Vagina (tissue), 2 donors: ENCODE measurements around the gene PLAC1. TPM values are rescaled to one million over a fixed set of nuclear protein-coding genes. Genes with fewer than 3 reads are reported as not detected.

ENCODE experiments used
- DNase-seq, 2 donors: peaks; one replicate each; pipeline ENCODE4 v3.0.0-alpha.2; 2017; ENCODE audit errors: extremely low spot score in 2 of 2
- H3K27ac ChIP-seq: fragments of 200-600 bp; sonication (generic); one replicate; pipeline ENCODE4 v1.5.1; 2019
- H3K27me3 ChIP-seq: fragments of 200-600 bp; sonication (generic); one replicate; pipeline ENCODE4 v1.5.1; 2019
- H3K36me3 ChIP-seq, 2 donors: fragments of 200-600 bp; sonication (generic); one replicate each; pipeline ENCODE4 v1.5.1; 2017 to 2019
- H3K4me1 ChIP-seq: fragments of 200-600 bp; sonication (generic); one replicate; pipeline ENCODE4 v1.5.1; 2019
- H3K4me3 ChIP-seq, 2 donors: fragments of 200-600 bp; sonication (generic); 1 replicate in 1 of 2; 2 replicates in 1 of 2; pipeline ENCODE4 v1.5.1; 2016 to 2019
- H3K9me3 ChIP-seq: fragments of 200-600 bp; sonication (generic); one replicate; pipeline ENCODE4 v1.5.1; 2019
- CTCF ChIP-seq, 3 experiments: fragments of 450-650 bp in 2 of 3; fragments of 200-600 bp in 1 of 3; sonication (generic) in 1 of 3; IDR thresholded peaks; one replicate each; pipeline ENCODE4 v1.5.1; 2017 to 2019; ENCODE audit warnings: antibody characterized with exemption in 3 of 3, mild to moderate bottlenecking in 2 of 3, moderate library complexity in 2 of 3
- POLR2A ChIP-seq, 2 donors: fragments of 450-650 bp; IDR thresholded peaks; one replicate each; pipeline ENCODE4 v1.6.1; 2017; ENCODE audit warnings: antibody characterized with exemption in 2 of 2, mild to moderate bottlenecking in 2 of 2, moderate library complexity in 2 of 2
- POLR2AphosphoS5 ChIP-seq, 2 donors: sonication (generic); formaldehyde crosslinking; IDR thresholded peaks; one replicate each; pipeline ENCODE4 v1.9.0; 2017; ENCODE audit warnings: antibody characterized with exemption in 2 of 2, mild to moderate bottlenecking in 2 of 2, low read depth in 1 of 2; ENCODE audit not compliant: insufficient read depth in 1 of 2
- intact Hi-C: fragments of 100-400 bp; cut with DNase I; formaldehyde crosslinking; loops from one replicate; pipeline ENCODE4 v1.15.1; 2023
- total RNA-seq: library from RNA; depleted of rRNA; stranded (reverse); fragments of >200 nt; gene quantifications from one replicate; pipeline ENCODE4 v1.2.3, GENCODE V29; 2016

PLAC1 gene
- total RNA-seq, 1 donor from 2014 or later = not detected

GRCh38 chrX:134650701-134651100 lies 7.6 kb downstream of the PLAC1 start:
- no peaks in the 10 kb centered on the region for H3K4me1 ChIP-seq
- TF ChIP-seq CTCF (IDR thresholded peaks at IDR 0.05) = no peak
- TF ChIP-seq POLR2AphosphoS5 (IDR thresholded peaks at IDR 0.05; ENCODE audit: insufficient read depth in 1 of 2, low read depth in 1 of 2) = no peak
- TF ChIP-seq POLR2A (IDR thresholded peaks at IDR 0.05) = no peak
- no peaks in the 10 kb centered on the region for H3K36me3 ChIP-seq
- no peak overlapping the region for H3K27ac ChIP-seq
- no peaks in the 10 kb centered on the region for H3K9me3 ChIP-seq
- intact Hi-C loops = no loop called here
- H3K27me3 ChIP-seq = no peaks in the 10 kb centered on the region
- DNase-seq = peak in 1 of 2 donors; percentile 60
- H3K4me3 ChIP-seq = no peak overlapping the region

GRCh38 chrX:134649770-134650169 lies 8.5 kb downstream of the PLAC1 start:
- TF ChIP-seq POLR2A (IDR thresholded peaks at IDR 0.05) = no peak
- TF ChIP-seq CTCF (IDR thresholded peaks at IDR 0.05) = no peak
- no peak for TF ChIP-seq POLR2AphosphoS5 (IDR thresholded peaks at IDR 0.05; ENCODE audit: insufficient read depth in 1 of 2, low read depth in 1 of 2)
- Histone ChIP-seq H3K36me3 (no peaks in the 10 kb centered on the region), H3K27me3 (no peaks in the 10 kb centered on the region), H3K4me1 (no peaks in the 10 kb centered on the region), H3K27ac (no peak overlapping the region), H3K9me3 (no peaks in the 10 kb centered on the region), H3K4me3 (no peak overlapping the region)
- DNase-seq = peak in 1 of 2 donors; percentile 58
- intact Hi-C loops = no loop called here

GRCh38 chrX:134647477-134647877 lies 10.8 kb downstream of the PLAC1 start:
- H3K27me3 ChIP-seq = no peaks in the 10 kb centered on the region
- TF ChIP-seq POLR2AphosphoS5 (IDR thresholded peaks at IDR 0.05; ENCODE audit: insufficient read depth in 1 of 2, low read depth in 1 of 2) = no peak
- TF ChIP-seq POLR2A (IDR thresholded peaks at IDR 0.05) = no peak
- no peak for TF ChIP-seq CTCF (IDR thresholded peaks at IDR 0.05)
- H3K4me3 ChIP-seq = no peak overlapping the region
- H3K36me3 ChIP-seq = no peaks in the 10 kb centered on the region
- intact Hi-C loops = no loop called here
- DNase-seq = no peak
- no peaks in the 10 kb centered on the region for H3K9me3 ChIP-seq
- H3K27ac ChIP-seq = no peak overlapping the region
- no peaks in the 10 kb centered on the region for H3K4me1 ChIP-seq

- Histone ChIP-seq H3K4me1 (no peaks in the 10 kb centered on the region), H3K36me3 (no peaks in the 10 kb centered on the region), H3K27ac (no peak overlapping the region), H3K9me3 (no peaks in the 10 kb centered on the region), H3K4me3 (no peak overlapping the region), H3K27me3 (no peaks in the 10 kb centered on the region)
- intact Hi-C loops = no loop called here
- no peak for DNase-seq
- TF ChIP-seq POLR2AphosphoS5 (IDR thresholded peaks at IDR 0.05; ENCODE audit: insufficient read depth in 1 of 2, low read depth in 1 of 2) (no peak), CTCF (IDR thresholded peaks at IDR 0.05) (no peak), POLR2A (IDR thresholded peaks at IDR 0.05) (no peak)
Observed at GRCh38 chrX:134646691-134647090, 11.6 kb downstream of the PLAC1 start.

GRCh38 chrX:134645936-134646543 lies 12.2 kb downstream of the PLAC1 start:
- no peak overlapping the region for H3K27ac ChIP-seq

More at GRCh38 chrX:134645936-134646543, 12.2 kb downstream of the PLAC1 start:
- Histone ChIP-seq H3K36me3 (no peaks in the 10 kb centered on the region), H3K9me3 (no peaks in the 10 kb centered on the region), H3K4me1 (no peaks in the 10 kb centered on the region), H3K4me3 (no peak overlapping the region), H3K27me3 (no peaks in the 10 kb centered on the region)
- TF ChIP-seq POLR2A (IDR thresholded peaks at IDR 0.05) (no peak), CTCF (IDR thresholded peaks at IDR 0.05) (no peak), POLR2AphosphoS5 (IDR thresholded peaks at IDR 0.05; ENCODE audit: insufficient read depth in 1 of 2, low read depth in 1 of 2) (no peak)
- intact Hi-C loops = no loop called here
- peak in 1 of 2 donors; percentile 13 for DNase-seq
